MM.1S (cell line): ENCODE data around the gene CKAP5.

Experiments
- DNase-seq: peaks from one replicate; pipeline ENCODE4 v3.0.0-alpha.2; 2015
- H2AFZ ChIP-seq: fragments of 300-600 bp; sonication (generic); 2 replicates; pipeline ENCODE4 v1.6.0; 2016; ENCODE audit warnings: antibody characterized with exemption, low read length
- H3F3A ChIP-seq: fragments of 300-600 bp; sonication (generic); 2 replicates; pipeline ENCODE4 v1.6.1; 2016; ENCODE audit warnings: mild to moderate bottlenecking, antibody characterized with exemption, low read length, moderate library complexity, mixed read lengths; ENCODE audit not compliant: insufficient read depth
- H3K27ac ChIP-seq: fragments of 300-600 bp; sonication (generic); 2 replicates; pipeline ENCODE4 v1.5.1; 2016; ENCODE audit warnings: mild to moderate bottlenecking, low read length
- H3K27me3 ChIP-seq: fragments of 300-600 bp; sonication (generic); replicated peaks from 2 replicates; pipeline ENCODE4 v1.6.0; 2016; ENCODE audit warnings: low read length; ENCODE audit not compliant: insufficient read depth
- H3K36me3 ChIP-seq: fragments of 300-600 bp; sonication (generic); replicated peaks from 2 replicates; pipeline ENCODE4 v1.6.1; 2016; ENCODE audit warnings: mild to moderate bottlenecking, low read length, mixed read lengths; ENCODE audit not compliant: insufficient read depth
- H3K4me1 ChIP-seq: fragments of 300-600 bp; sonication (generic); 2 replicates; pipeline ENCODE4 v1.6.1; 2016; ENCODE audit warnings: low read length, mixed read lengths
- H3K4me2 ChIP-seq: fragments of 300-600 bp; sonication (generic); 2 replicates; pipeline ENCODE4 v1.6.0; 2016; ENCODE audit warnings: low read depth, low read length
- H3K4me3 ChIP-seq: fragments of 300-600 bp; sonication (generic); 2 replicates; pipeline ENCODE4 v1.5.1; 2016; ENCODE audit warnings: low read length, mixed read lengths
- H3K79me2 ChIP-seq: fragments of 300-600 bp; sonication (generic); 2 replicates; pipeline ENCODE4 v1.6.1; 2016; ENCODE audit warnings: mixed run types, low read length, mixed read lengths
- H3K9ac ChIP-seq: fragments of 300-600 bp; sonication (generic); 2 replicates; pipeline ENCODE4 v1.6.1; 2016; ENCODE audit warnings: low read length, mixed read lengths
- H3K9me2 ChIP-seq: fragments of 300-600 bp; sonication (generic); replicated peaks from 2 replicates; pipeline ENCODE4 v1.6.1; 2016; ENCODE audit warnings: mild to moderate bottlenecking, low read length, mixed read lengths; ENCODE audit not compliant: insufficient read depth
- H3K9me3 ChIP-seq: fragments of 300-600 bp; sonication (generic); replicated peaks from 2 replicates; pipeline ENCODE4 v1.6.1; 2016; ENCODE audit warnings: mild to moderate bottlenecking, low read length, mixed read lengths; ENCODE audit not compliant: insufficient read depth
- H4K20me1 ChIP-seq: fragments of 300-600 bp; sonication (generic); 2 replicates; pipeline ENCODE4 v1.6.1; 2016; ENCODE audit warnings: mild to moderate bottlenecking, low read length, moderate library complexity, mixed read lengths; ENCODE audit not compliant: insufficient read depth
- EZH2 ChIP-seq: fragments of 300-600 bp; sonication (generic); optimal IDR thresholded peaks from 2 replicates; pipeline ENCODE3; 2017; ENCODE audit warnings: low read depth, mild to moderate bottlenecking, antibody characterized with exemption, low read length, mixed read lengths
- EZH2phosphoT487 ChIP-seq: fragments of 300-600 bp; sonication (generic); IDR thresholded peaks from 2 replicates; pipeline ENCODE4 v1.6.1; 2018; ENCODE audit warnings: antibody characterized with exemption, low read length
- TF ChIP-seq, protein P1 (sequence below): fragments of 300-600 bp; sonication (generic); IDR thresholded peaks from 2 replicates; pipeline ENCODE4 v1.5.1; 2016; ENCODE audit warnings: antibody characterized with exemption, low read length, mixed read lengths

CKAP5 gene

DNA sequence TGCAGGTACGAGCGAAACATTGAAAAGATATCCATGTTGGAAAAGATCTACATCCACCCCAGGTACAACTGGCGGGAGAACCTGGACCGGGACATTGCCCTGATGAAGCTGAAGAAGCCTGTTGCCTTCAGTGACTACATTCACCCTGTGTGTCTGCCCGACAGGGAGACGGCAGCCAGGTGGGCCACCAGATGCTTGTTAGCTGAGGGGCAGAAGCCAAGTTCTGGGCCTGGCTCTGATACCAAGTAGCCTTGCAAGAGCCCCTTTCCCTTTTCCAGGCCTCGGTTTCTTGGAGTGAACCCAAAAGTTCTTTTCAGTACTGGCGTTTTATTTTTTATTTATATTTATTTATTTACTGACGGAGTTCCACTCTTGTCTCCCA lies 117.4 kb downstream of the CKAP5 start:
- Histone ChIP-seq H2AFZ (no peak overlapping the region), H3K79me2 (no peaks in the 10 kb centered on the region), H3K9me2 (no peaks in the 10 kb centered on the region), H3K4me3 (no peak overlapping the region), H3K4me2 (no peak overlapping the region), H4K20me1 (no peaks in the 10 kb centered on the region), H3K9me3 (no peaks in the 10 kb centered on the region), H3K36me3 (no peaks in the 10 kb centered on the region), H3K9ac (no peak overlapping the region), H3K27ac (no peak overlapping the region), H3K27me3 (no peaks in the 10 kb centered on the region), H3K4me1 (no peaks in the 10 kb centered on the region), H3F3A (no peaks in the 10 kb centered on the region)
- no peak for TF ChIP-seq EZH2phosphoT487
- DNase-seq: no peak

GRCh38 chr11:46727952-46728658 lies 118.0 kb downstream of the CKAP5 start:
- Histone ChIP-seq H3K4me1 (no peaks in the 10 kb centered on the region), H3K4me3 (no peak overlapping the region), H3K36me3 (no peaks in the 10 kb centered on the region), H3K9ac (no peak overlapping the region), H3K27me3 (no peaks in the 10 kb centered on the region), H3K4me2 (no peak overlapping the region), H3K27ac (no peak overlapping the region), H3F3A (no peaks in the 10 kb centered on the region), H3K9me3 (no peaks in the 10 kb centered on the region), H4K20me1 (no peaks in the 10 kb centered on the region), H2AFZ (no peak overlapping the region), H3K79me2 (no peaks in the 10 kb centered on the region), H3K9me2 (no peaks in the 10 kb centered on the region)
- TF ChIP-seq, protein P1, sequence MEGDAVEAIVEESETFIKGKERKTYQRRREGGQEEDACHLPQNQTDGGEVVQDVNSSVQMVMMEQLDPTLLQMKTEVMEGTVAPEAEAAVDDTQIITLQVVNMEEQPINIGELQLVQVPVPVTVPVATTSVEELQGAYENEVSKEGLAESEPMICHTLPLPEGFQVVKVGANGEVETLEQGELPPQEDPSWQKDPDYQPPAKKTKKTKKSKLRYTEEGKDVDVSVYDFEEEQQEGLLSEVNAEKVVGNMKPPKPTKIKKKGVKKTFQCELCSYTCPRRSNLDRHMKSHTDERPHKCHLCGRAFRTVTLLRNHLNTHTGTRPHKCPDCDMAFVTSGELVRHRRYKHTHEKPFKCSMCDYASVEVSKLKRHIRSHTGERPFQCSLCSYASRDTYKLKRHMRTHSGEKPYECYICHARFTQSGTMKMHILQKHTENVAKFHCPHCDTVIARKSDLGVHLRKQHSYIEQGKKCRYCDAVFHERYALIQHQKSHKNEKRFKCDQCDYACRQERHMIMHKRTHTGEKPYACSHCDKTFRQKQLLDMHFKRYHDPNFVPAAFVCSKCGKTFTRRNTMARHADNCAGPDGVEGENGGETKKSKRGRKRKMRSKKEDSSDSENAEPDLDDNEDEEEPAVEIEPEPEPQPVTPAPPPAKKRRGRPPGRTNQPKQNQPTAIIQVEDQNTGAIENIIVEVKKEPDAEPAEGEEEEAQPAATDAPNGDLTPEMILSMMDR: no peak
- TF ChIP-seq EZH2: no peak
- TF ChIP-seq EZH2phosphoT487: no peak
- no peak for DNase-seq

- Histone ChIP-seq H3K9ac (no peak overlapping the region), H3K27me3 (no peaks in the 10 kb centered on the region), H3K4me2 (no peak overlapping the region), H3K9me3 (no peaks in the 10 kb centered on the region), H2AFZ (no peak overlapping the region), H3F3A (no peaks in the 10 kb centered on the region), H3K9me2 (no peaks in the 10 kb centered on the region), H3K36me3 (no peaks in the 10 kb centered on the region), H4K20me1 (no peaks in the 10 kb centered on the region), H3K4me1 (no peaks in the 10 kb centered on the region), H3K27ac (no peak overlapping the region), H3K79me2 (no peaks in the 10 kb centered on the region), H3K4me3 (no peak overlapping the region)
- no peak for TF ChIP-seq EZH2phosphoT487
- TF ChIP-seq, protein P1: no peak
- no peak for TF ChIP-seq EZH2
- DNase-seq: no peak
Observed at GRCh38 chr11:46726206-46726862, 119.7 kb downstream of the CKAP5 start.
